GM23338 (cell line): Measurements from ENCODE around the gene MKRN2.

Experiments used
- ZNF331 ChIP-seq: fragments of 250-450 bp; sonication (Bioruptor Pico); IDR thresholded peaks from 2 replicates; pipeline ENCODE4 v1.5.0; 2020; ENCODE audit warnings: low read depth, mild to moderate bottlenecking, moderate library complexity
- TF ChIP-seq, protein P1 (sequence below), 2 experiments: fragments of 200-600 bp in 1 of 2; sonication (generic) in 1 of 2; conservative IDR thresholded peaks; 2 replicates each; pipeline versions ENCODE4 v1.5.1 to v1.6.1; 2016 to 2017; ENCODE audit warnings: antibody characterized with exemption in 2 of 2, low read depth in 2 of 2, mild to moderate bottlenecking in 2 of 2, moderate library complexity in 1 of 2
- TF ChIP-seq, protein P2 (sequence below): IDR thresholded peaks from 2 replicates; pipeline ENCODE4 v1.6.1; 2016; ENCODE audit warnings: antibody characterized with exemption

DNA sequence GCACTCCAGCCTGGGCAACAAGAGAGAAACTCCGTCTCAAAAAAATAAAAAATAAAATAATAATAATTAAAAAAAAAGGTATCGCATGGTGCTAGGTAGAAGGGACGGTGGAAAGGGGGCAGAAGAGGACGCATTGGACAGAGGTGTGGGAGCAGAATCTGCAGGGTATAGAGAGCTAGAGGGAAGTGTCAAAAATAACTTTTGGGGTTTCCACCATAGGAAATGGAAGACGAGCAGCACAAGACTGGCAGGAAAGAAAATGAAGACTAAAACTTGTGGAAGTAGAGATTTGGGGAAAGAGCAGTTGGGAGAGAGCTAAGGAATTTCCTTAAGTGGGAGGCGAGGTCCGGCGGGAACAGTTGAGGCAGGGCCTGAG lies 585 bp upstream of the MKRN2 start:
- TF ChIP-seq, protein P1, sequence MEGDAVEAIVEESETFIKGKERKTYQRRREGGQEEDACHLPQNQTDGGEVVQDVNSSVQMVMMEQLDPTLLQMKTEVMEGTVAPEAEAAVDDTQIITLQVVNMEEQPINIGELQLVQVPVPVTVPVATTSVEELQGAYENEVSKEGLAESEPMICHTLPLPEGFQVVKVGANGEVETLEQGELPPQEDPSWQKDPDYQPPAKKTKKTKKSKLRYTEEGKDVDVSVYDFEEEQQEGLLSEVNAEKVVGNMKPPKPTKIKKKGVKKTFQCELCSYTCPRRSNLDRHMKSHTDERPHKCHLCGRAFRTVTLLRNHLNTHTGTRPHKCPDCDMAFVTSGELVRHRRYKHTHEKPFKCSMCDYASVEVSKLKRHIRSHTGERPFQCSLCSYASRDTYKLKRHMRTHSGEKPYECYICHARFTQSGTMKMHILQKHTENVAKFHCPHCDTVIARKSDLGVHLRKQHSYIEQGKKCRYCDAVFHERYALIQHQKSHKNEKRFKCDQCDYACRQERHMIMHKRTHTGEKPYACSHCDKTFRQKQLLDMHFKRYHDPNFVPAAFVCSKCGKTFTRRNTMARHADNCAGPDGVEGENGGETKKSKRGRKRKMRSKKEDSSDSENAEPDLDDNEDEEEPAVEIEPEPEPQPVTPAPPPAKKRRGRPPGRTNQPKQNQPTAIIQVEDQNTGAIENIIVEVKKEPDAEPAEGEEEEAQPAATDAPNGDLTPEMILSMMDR (conservative IDR thresholded peaks at IDR 0.05; ENCODE audit: low read depth in 2 of 2): no peak
- no peak for TF ChIP-seq ZNF331 (CRISPR knock-in tag)
- TF ChIP-seq, protein P2, sequence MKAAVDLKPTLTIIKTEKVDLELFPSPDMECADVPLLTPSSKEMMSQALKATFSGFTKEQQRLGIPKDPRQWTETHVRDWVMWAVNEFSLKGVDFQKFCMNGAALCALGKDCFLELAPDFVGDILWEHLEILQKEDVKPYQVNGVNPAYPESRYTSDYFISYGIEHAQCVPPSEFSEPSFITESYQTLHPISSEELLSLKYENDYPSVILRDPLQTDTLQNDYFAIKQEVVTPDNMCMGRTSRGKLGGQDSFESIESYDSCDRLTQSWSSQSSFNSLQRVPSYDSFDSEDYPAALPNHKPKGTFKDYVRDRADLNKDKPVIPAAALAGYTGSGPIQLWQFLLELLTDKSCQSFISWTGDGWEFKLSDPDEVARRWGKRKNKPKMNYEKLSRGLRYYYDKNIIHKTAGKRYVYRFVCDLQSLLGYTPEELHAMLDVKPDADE: no peak
